ENCODE measurements around the gene RTRAF. TPM values are rescaled to one million over a fixed set of nuclear protein-coding genes. Genes with fewer than 3 reads are reported as not detected.

RTRAF gene
- total and polyA plus RNA-seq, 4 donors, result 21.6 to 119 (median 66.6) TPM

- no peak overlapping the region for H3K9ac ChIP-seq (ENCODE audit: low read depth in 1 of 2, low read length in 2 of 2)
- H3K27ac ChIP-seq (ENCODE audit: low read depth in 1 of 2, low read length in 2 of 2), result no peak overlapping the region
- TF ChIP-seq MAX (IDR thresholded peaks at IDR 0.05) (no peak), YY1 (IDR thresholded peaks at IDR 0.05) (no peak), RXRA (IDR thresholded peaks at IDR 0.05) (no peak), RAD21 (IDR thresholded peaks at IDR 0.05) (peak; percentile 46 to 60), EGR1 (IDR thresholded peaks at IDR 0.05; ENCODE audit: low read depth in 2 of 2) (no peak), FOXA1 (IDR thresholded peaks at IDR 0.05) (no peak), GABPA (IDR thresholded peaks at IDR 0.05 in 1 of 2, conservative IDR thresholded peaks at IDR 0.05 in 1 of 2) (no peak), REST (IDR thresholded peaks at IDR 0.05) (no peak), SP1 (IDR thresholded peaks at IDR 0.05) (no peak), CTCF (IDR thresholded peaks at IDR 0.05; ENCODE audit: low read depth, low read length, missing input control) (peak; percentile 23), NR2F2 (IDR thresholded peaks at IDR 0.05) (no peak), ZBTB33 (IDR thresholded peaks at IDR 0.05) (no peak), ATF3 (IDR thresholded peaks at IDR 0.05) (no peak), HNF4A (conservative IDR thresholded peaks at IDR 0.05) (no peak), HNF4G (IDR thresholded peaks at IDR 0.05) (no peak), TAF1 (conservative IDR thresholded peaks at IDR 0.05) (no peak)
- DNase-seq (ENCODE audit: low spot score), result no peak
- H3K9me3 ChIP-seq (ENCODE audit: control insufficient read depth in 4 of 4, low read length in 3 of 4), result no peaks in the 10 kb centered on the region
- no peaks in the 10 kb centered on the region for H3K27me3 ChIP-seq (ENCODE audit: control insufficient read depth in 4 of 4, insufficient read depth in 4 of 4, low read length in 3 of 4)
- H3K4me3 ChIP-seq (ENCODE audit: low read depth in 1 of 3, low read length in 3 of 3), result no peak overlapping the region
- no peaks in the 10 kb centered on the region for H3K4me1 ChIP-seq (ENCODE audit: control insufficient read depth in 4 of 4, insufficient read depth in 4 of 4, low read length in 3 of 4)
- H3K36me3 ChIP-seq (ENCODE audit: control insufficient read depth in 4 of 4, insufficient read depth in 3 of 4, low read depth in 1 of 4, low read length in 3 of 4), result peaks cover 3 to 11% (median 9%) of the 10 kb centered on the region in 4 donors
- 63% methylated on average over 8 of the region's 8 CpGs for WGBS
Observed at GRCh38 chr14:52015411-52016030, 26.2 kb downstream of the RTRAF start.
